NCI-H524 (cell line): Measurements from ENCODE around the gene NEK9.

Experiments used
- DNase-seq, 2 experiments: peaks; one replicate each; lab custom pipeline; 2025; lab: John Stamatoyannopoulos, UW

NEK9 gene

DNA sequence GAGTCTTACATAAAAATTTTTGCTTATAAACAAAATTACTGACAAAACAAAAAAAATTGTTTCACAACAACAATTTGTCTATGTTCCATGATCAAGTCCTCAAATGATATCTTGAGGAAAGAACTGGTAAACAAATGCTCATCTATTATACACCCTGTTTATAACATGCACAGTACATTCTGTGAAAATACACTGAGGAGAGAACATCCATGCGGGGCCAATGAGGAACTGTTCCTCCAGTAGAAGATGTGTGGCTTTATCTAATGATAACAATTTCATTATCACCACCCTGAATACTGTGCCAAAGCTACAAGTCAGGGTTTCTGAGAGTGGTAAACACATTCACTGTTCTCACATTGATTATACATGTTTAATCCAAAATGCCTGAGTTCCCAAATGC lies 86.3 kb downstream of the NEK9 start:
- DNase-seq = no peak

- no peak for DNase-seq
These were observed 93.9 kb downstream of the NEK9 start for GRCh38 chr14:75032939-75033338.

DNA sequence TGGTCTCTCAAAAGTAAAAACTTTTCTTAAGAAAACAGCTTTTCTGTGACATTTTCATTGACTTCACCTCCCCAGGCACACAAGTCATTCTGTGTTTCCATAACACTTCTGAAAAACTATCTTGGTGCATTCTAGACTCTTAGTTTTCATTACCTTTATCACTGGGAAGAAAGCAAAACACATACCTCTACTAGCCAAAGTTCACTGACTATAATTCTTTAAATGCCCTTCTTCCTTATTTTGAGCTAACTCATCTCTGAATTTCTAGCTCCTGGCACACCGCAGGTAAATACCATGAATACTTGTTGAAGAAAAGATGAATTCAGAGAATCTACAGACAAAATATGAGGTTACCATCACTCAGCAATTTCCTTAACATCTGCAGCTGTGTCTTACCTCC lies 96.7 kb downstream of the NEK9 start:
- no peak for DNase-seq
